HG03280 (cell line): ENCODE measurements around the gene WDR37.
"Not testable (repeated sequence)": the region's sequence is repeated elsewhere in the genome, so short reads cannot be mapped to it uniquely, and the experiment has no call there.

Source experiments
- ATAC-seq: cut with Tn5 transposase; IDR thresholded peaks from one replicate; pipeline ENCODE4 v1.9.1; 2021; ENCODE audit warnings: mild to moderate bottlenecking, moderate library complexity; ENCODE audit not compliant: unreplicated experiment

The WDR37 gene

DNA sequence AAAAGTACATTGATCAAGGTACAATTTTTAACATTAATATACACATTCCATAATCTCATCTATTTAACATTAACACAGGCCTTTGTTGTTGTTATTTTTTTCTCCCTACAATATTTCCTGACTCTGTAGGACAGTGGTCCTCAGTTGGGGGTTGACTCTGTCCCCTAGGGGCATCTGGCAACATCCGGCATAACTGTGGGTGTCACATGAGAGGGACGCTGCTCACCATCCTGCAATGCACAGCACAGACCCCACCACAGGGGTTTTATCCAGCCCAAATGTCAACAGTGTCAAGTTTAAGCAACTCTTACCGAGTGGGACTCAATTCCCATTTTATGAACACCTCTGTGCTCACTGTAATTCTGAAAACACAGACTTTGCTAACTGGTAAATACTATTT is 16.1 kb upstream of the WDR37 start:
- ATAC-seq = no peak

GRCh38 chr10:1041514-1041913 is 14.7 kb upstream of the WDR37 start:
- ATAC-seq = no peak

DNA sequence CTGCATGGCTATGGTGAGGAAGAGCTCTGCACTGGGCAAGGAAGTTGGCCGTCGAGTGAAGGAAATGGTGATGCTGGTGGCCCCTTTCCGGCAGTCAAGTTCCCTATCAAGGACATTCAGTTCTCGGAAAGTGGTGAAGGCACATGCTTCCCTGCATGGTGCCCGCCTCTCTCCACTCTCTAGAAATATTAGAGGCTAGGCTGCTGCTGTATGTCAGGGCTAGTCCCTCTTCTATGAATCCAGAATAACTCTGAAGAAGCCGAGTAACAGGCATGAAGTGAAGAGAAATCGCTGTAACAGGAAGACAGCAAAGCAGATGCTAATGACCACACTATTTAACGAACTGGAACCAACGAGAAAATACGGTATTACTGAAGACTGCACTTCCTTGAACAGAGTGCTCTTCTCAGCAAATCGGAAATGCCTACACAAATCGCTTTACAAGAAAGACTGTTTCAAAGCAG is 12.6 kb upstream of the WDR37 start:
- ATAC-seq = peak; percentile 49

- ATAC-seq = no peak
These were observed 12.0 kb upstream of the WDR37 start for GRCh38 chr10:1044146-1044545.

DNA sequence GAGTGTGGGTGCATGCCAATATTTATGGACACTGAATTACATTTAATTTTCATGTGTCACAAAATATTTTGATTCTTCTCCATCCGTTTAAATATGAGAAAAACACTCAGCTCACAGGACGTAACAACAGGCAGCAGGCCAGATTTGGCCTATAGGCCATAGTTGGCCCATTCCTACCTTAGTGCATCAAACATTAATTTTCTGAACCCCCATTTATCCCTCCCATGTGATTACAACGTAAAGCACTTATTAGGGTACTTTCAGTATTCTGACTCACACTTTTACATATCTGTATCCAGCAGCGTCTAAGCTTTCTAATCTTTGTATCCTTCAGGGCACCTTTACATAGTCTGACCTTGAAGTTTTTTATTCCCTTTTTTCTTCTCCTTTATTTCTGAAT is 11.2 kb upstream of the WDR37 start:
- no peak for ATAC-seq

DNA sequence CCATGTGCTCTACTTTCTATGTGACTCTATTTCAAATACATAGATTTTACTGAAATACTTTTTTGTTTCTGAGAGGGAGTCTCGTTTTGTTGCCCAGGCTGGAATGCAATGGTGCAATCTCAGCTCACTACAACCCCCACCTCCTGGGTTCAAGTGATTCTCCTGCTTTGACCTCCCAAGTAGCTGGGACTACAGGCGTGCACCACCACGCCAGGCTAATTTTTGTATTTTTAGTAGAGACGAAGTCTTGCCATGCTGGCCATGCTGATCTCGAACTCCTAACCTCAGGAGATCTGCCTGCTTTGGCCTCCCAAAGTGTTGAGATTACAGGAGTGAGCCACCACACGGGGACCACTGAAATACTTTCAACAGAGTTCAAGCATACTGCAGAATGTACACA is 10.8 kb upstream of the WDR37 start:
- no peak for ATAC-seq

GRCh38 chr10:1047937-1048336 is 8.2 kb upstream of the WDR37 start:
- ATAC-seq = no peak

GRCh38 chr10:1048349-1048731 is 7.8 kb upstream of the WDR37 start:
- ATAC-seq = peak; percentile 0

GRCh38 chr10:1048732-1049424 is 7.3 kb upstream of the WDR37 start, which contains the start of gene IDI1:
TSS of gene IDI1 (minus strand) at chr10:1049119. CDS start at chr10:1049003, 116 bp downstream.
- peak; percentile 83 for ATAC-seq

DNA sequence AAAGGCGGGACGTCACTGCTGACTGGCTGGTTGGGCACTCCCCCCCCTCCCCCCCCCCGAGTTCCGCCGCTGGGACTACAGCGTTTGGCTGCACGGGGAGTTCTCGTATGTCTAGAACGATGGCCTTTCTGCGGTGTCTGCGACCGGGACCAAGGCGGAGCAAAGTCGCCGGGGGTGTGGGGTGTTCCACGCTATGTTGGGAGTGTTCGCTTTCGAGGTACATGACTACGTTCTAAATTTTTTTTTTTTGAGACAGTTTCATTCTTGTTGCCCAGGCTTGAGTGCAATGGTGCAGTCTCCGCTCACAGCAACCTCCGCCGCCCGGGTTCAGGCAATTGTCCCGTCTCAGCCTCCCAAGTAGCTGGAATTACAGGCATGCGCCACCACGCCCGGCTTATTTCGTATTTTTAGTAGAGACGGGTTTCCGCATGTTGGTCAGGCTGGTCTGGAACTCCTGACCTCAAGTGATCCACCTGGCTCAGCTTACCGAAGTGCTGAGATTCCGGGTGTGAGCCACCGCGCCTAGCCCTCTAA is 6.7 kb upstream of the WDR37 start:
- ATAC-seq = peak; percentile 0

GRCh38 chr10:1050145-1050544 is 6.0 kb upstream of the WDR37 start:
- no peak for ATAC-seq

GRCh38 chr10:1050554-1050953 is 5.6 kb upstream of the WDR37 start:
- no peak for ATAC-seq

GRCh38 chr10:1054684-1055083 is 1.5 kb upstream of the WDR37 start:
- no peak for ATAC-seq

GRCh38 chr10:1057106-1057657 is 997 bp downstream of the WDR37 start:
- no peak for ATAC-seq

DNA sequence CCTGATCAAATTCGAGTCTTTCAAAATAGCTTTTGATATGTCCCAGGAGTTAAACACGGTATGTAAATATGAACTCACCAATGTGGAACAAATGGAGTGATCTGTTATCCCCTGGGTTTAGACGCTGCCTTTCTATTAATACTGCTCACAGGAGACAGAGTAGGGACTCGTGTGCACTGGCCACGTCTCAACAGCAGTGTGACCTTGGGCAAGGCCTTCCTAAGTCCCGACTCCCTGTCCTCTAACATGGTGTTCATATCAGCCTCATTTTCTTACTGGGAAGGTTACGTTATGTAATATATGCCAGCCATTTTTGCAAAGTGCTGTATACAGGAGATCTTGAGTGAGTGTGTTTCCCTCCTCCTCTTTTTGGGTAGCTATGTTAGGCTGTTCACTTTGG is 1.8 kb downstream of the WDR37 start:
- no peak for ATAC-seq

DNA sequence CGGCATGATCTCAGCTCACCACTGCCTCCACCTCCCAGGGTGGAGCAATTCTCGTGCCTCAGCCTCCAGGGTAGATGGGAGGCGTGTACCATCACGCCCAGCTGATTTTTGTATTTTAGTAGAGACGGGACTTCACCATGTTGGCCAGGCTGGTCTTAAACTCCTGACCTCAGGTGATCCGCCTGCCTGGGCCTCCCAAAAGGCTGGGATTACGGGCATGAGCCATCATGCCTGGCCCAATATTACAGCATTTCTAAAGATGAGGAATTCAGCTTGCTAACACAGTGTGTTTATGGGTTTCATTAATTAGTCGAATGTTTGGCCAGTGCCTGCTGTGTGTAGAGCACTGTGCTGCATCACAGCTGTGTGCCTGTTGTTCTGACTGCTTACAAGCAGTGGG is 3.7 kb downstream of the WDR37 start:
- ATAC-seq = no peak

DNA sequence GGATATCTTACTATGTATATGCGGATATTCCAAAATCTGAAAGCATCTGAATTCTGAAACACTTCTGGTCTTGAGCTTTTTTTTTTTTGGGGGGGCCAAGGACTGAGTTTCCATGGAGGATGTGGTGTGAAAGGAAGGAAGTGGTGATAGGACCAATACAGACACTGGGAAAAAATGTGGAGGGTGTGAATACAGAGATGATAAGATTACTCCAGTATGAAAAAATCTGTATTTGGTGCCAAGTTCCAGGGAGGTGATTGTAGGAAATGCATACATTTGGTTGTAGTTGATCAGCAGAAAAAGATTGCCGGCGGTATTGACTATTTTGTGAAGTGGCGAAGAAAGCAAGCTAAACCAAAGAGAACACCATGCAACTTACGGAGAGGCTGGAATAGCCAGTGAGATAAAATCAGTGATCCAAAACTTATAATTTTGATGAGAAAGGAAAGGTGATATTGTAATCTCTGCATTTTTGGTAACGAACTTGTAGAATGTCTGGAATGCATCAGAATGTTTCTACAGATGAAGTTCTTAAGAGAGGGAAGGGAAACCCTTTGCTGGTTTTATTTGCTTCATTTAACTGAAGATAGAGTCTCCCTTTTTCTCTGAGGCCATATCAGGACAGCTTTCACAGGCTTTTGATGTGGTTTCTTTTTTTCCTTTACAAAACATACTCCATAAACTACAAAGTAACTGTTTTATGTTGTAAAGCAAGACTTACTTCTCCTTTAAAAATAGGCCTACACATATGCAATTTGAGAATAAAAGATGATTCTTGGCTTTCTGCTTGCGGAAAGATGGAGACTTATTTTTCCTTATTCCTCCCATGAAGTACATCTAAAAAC is 6.0 kb downstream of the WDR37 start:
- ATAC-seq = no peak

DNA sequence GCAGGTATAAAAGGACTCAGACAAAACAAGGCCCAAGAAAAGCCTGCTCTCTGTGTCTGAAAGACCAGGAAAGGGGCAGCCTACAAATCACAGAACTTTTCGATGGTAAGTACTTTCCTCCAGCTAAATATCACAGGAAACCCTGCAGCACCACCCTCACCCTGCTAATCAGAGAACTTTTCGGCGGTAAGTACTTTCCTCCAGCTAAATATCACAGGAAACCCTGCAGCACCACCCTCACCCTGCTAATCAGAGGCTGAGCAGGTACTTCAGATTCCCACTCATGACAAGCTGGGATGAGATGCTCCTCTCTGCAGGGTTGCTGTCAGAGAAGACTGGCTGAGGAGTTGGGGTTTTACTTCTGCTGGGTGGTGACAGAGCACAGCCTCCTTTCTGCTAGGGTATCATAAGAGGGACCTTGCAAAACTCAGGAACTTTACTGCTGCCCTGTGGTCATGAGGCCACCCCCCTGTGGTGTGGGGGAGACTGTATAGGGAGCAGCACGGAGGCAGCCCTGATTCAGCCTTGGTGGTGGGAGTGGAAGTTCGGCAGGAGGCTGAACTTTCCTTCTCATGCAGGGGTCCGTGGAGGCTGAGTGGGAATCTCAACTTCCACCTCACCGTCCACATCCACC is 7.2 kb downstream of the WDR37 start:
- ATAC-seq = no peak

DNA sequence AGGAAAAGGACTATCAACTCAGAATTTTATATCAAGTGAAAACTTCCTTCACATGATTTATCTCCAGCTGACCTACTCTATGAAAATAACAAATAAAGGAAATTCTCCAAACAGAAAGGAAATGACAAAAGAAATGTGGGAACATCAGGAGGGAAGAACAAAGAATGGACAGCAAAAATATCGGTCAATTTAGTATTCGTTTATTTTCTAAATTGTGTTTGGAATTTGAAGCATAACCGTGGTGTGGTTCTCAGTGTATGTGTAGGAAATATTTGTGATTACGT is 8.7 kb downstream of the WDR37 start:
- ATAC-seq = no peak

- not testable (repeated sequence) for ATAC-seq
These were observed 10.5 kb downstream of the WDR37 start for GRCh38 chr10:1066734-1067133.
